Left lobe of liver (tissue), 2 donors: ENCODE results near the gene RASA3. TPM values are rescaled to one million over a fixed set of nuclear protein-coding genes. Genes with fewer than 3 reads are reported as not detected.
"Not testable (repeated sequence)": the region's sequence is repeated elsewhere in the genome, so short reads cannot be mapped to it uniquely, and the experiment has no call there.

Source experiments
- ATAC-seq: fragments of 200-7000 bp; cut with Tn5 transposase; one replicate; pipeline ENCODE4 v1.9.1; 2020; ENCODE audit warnings: mild to moderate bottlenecking, moderate library complexity
- DNase-seq: peaks from one replicate; pipeline ENCODE4 v3.0.0-alpha.2; 2020; ENCODE audit warnings: low spot score
- total RNA-seq: library from RNA; stranded (reverse); gene quantifications from one replicate; pipeline ENCODE4 v1.2.1, GENCODE V29; 2021
- donor health status: DM: no; HTN: no; CAD: no; lungs with moderate emphysema.
- donor health status: DM: no; HTN: yes; CAD: no.

RASA3 gene
- total RNA-seq, 1 donor from 2014 or later = 4.5 TPM

DNA sequence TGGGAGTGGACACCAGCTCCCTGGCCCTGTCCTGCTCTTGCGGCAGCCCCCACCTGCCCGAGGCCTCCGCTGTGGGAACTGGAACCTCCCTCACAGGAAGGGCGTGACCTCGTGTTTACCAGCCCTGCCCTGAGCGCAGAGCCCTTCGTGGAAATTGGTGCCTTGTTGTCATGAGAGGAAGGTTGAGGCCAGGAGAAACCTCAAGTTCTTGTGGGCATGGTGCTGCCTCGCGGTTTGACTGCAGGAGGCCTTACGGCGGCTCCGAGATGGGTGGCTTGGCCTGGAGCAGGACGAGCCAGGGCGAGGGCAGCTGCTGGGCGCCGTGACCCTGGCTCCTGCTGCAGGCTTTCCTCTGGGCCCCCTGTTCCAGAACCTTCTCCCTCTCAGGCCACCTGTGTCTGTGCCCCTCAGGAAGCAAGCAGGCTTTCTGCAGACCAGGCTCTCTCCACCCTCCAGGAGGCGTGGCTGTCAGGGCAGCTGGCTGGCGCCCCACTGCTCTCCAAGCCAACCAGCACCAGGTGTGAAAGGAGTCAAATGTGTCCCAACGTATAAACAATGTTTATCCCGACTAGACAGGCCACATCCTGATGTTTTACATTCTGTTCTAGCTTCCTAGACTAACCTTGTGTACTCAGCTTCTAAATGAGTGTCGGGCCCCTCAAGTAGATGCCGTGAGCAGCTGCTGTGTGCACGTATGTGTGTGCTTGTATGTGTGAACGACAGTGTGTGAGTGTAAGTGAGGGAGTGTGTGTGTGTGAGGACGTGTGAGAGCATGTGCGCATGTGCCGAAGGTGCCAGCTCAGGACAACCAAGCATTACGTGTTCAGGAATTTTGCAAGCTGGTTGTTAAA is 10.4 kb upstream of the RASA3 start:
- ATAC-seq = peak; percentile 42

DNA sequence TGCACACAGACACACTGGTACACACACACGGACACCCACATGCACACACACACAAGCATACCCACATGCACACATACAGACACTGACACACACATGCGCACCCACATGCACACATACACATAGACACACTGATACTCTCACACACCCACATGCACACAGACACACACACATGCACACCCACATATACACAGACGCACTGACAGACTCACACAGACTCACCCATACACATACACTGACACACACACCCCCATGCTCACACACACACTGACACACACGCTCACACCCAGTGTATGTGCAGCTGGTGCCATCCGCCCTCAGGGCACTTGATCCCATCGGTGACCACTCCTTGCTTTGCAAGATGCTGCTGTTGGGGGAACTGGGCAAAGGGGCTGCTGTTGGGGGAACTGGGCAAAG is 9.7 kb upstream of the RASA3 start:
- ATAC-seq = no peak
- no peak for DNase-seq

More for the DNA sequence above, 10.4 kb upstream of the RASA3 start:
- no peak for DNase-seq

DNA sequence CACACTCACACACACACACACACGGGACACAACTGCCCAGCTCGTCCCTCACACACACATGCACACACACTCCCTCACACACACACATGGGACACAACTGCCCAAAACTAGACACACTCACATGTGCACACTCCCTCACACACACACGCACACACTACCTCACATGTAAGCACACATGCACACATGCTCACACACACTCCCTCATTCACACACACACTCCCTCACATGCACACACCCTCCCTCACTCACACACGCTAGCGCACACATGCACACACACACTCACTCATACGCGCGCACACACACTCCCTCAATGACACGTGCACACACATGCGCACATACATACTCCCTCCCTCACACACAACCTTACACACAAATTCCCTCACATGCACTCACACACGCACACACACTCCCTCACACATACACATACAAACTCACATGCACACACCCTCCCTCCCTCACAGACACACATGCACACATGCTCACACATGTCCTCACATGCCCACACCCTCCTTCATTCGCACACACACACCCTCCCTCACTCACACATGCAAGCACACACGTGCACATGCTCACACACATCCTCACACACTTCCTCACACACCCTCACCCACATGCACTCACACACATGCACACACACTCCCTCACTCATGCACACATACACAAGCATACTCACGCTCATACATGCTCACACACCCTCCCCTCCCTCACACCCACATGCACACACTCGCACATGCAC is 9.0 kb upstream of the RASA3 start:
- ATAC-seq (no peak), DNase-seq (no peak)

DNA sequence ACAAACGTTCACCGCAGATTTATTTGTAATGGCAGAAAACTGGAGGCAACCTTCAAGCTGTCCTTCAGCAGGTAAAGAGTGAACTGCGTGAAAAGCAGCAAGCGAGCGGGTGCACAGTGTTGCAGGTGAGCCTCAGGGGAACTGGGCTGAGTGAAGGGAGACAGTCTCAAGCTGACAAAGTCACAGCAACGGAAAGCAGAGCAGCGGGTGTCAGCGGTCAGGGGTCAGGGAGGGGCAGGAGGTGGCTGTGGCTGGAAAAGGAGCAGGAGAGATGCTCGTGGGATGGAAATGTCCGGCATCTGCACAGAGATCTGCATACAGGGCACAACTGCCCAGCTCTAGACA is 8.5 kb upstream of the RASA3 start:
- no peak for ATAC-seq
- DNase-seq = no peak

DNA sequence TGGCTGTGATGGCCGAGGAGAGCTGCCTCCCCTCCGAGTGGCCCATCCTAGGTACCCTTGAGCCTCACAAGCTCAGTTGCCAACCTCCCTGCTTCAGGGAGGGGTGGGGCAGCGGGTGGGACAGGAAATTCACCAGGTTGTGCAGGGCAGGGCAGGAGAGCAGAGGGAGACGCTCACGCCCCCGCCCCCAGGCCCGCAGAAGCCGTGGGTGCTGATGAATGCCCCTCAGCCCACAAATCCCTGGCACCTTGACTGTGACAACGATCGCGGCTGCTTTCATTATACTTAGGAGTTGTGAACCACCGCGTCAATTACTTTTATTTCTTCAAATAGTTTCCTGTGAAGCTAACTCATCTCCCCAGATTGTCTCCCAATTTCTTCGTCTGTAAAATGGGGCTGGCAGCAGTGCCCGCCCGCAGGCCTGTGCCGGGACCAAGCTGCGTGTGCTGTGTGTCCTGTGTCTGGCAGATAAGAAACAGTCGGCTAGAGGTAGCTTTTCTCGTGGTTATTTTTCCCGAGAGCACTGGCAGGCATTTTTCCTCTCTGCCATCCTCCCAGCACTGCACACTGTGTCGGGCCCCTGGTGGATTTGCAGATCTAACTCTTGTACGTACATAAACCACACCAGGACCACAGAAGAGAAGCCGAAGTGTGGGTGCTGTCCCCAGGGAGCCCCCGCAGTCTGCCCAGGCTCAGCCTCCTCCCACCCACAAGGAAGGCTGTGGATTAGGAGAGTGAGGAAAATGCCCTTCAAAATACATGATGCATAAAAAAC is 7.9 kb upstream of the RASA3 start:
- no peak for ATAC-seq
- no peak for DNase-seq

DNA sequence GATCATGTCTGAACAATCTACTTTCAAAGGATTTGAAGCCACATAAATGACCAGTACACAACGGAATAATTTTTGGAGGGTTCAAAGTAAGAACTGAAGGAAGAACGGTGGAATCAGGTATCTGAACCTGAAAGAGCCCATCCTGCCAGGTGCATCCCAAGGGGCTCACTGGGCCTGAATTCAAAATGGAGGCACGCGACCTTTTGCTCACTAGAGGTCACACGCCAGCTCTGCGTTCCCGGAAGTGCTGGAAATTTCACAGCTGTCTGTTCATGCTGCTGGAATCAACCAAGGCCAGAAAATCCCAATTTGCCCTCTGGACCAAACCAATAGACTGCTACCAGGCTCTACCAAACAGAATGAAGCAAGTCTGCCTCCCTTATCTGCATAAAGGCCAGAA is 4.2 kb upstream of the RASA3 start:
- ATAC-seq (no peak), DNase-seq (no peak)

DNA sequence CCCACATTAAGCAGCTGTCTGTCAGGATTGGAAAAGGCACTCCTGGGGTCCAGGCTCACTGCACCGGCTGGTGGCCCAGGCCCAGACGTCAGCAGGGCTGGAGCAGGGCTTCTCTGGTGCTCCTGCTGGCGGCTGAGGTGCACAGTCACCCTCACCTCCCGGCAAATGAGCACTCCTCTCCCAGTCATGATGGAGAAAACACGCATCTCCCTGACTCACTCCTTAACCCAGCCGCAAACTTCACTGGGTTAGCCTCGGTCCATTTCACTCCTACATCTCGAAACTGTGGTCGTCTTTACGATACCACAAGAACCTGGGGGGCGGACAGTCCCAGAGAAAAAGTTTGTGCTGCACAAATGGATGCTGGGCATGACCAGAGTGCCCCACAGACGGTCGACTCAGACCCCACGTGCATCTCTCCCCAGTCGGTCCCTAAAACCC is 3.3 kb upstream of the RASA3 start:
- no peak for DNase-seq
- ATAC-seq = no peak

DNA sequence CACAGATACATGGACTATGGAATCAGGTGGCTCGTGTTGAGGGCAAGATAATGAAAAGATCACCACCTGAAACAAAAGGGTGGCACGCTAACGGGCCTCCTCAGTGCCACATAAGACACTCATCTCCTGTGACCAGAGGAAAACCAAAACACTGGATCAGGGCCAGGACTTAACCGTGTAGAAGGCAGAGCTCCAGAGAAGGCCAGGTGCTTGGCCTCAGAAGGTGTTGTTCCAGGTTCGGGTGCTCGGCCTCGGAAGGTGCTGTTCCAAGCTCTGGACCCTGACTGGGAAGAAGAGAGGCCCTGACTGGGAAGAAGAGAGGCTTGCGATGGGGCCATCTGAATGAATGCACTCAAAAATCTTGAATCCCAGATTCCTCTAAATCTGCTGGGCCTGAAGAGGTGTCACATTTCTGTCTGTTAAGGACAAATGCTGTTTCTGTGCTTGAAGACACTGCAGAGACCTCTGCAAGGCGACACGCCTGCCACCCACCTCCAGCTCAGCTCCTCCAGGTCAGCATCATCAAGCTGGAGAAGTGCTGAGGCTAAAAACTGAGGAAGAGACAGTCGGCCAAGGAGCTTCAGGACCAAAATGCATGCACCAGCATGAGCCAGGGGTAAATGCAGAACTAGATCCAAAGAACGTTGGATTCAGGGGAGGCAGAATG is 2.7 kb upstream of the RASA3 start:
- DNase-seq (no peak), ATAC-seq (no peak)

DNA sequence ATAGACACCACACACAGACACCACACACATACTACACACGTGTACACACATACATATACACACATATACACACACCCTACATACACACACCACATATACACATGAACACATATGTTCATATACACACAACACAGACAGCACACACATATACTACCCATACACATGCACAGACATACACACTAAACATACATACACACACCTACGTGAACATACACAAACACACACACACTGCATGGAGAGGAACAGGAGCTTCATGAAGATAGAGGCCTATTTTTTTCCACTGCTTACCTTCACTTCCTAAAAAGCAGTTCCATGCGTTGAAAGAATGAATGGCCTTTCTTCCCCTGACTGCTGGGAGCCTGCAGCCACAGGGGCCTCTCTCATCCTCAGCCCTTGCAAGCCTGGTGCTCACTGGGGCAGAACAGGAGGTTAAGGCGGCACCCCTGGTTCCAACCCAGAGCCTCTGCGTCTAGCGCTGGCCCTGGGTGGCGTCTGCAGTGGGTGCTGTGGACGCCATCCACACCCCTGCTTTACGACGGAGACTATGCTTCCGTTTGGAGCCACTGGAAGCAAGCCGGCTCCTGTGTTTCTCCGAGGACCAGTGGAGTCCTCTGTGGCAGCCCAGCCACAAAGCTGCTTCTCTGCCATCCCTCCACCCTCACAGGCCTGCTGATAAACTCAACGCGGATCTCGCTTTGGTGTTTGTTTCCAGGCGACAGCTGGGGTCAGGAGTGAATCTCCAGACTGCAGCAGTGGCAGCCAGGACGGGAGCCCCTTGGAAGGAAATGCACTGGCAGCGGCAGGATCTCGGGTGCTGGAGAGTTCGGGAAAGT is 1.9 kb upstream of the RASA3 start:
- ATAC-seq = no peak

DNA sequence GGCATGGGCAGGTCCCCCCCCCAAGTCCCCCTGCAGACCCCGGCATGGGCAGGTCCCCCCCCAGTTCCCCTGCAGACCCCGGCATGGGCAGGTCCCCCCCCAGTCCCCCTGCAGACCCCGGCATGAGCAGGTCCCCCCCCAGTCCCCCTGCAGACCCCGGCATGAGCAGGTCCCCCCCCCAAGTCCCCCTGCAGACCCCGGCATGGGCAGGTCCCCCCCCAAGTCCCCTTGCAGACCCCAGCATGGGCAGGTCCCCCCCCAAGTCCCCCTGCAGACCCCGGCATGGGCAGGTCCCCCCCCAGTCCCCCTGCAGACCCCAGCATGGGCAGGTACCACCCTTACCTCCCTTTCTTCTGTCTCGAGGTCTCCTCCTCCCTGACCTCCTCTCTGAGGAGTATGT is 1.1 kb upstream of the RASA3 start:
- ATAC-seq, DNase-seq: not testable (repeated sequence)

More for the DNA sequence above, 1.9 kb upstream of the RASA3 start:
- DNase-seq = no peak

DNA sequence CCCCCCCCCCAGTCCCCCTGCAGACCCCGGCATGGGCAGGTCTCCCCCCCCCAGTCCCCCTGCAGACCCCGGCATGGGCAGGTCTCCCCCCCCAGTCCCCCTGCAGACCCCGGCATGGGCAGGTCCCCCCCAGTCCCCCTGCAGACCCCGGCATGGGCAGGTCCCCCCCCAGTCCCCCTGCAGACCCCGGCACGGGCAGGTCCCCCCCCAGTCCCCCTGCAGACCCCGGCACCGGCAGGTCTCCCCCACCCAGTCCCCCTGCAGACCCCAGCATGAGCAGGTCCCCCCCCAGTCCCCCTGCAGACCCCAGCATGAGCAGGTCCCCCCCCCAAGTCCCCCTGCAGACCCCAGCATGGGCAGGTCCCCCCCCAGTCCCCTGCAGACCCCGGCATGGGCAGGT is 703 bp upstream of the RASA3 start:
- DNase-seq = not testable (repeated sequence)

DNA sequence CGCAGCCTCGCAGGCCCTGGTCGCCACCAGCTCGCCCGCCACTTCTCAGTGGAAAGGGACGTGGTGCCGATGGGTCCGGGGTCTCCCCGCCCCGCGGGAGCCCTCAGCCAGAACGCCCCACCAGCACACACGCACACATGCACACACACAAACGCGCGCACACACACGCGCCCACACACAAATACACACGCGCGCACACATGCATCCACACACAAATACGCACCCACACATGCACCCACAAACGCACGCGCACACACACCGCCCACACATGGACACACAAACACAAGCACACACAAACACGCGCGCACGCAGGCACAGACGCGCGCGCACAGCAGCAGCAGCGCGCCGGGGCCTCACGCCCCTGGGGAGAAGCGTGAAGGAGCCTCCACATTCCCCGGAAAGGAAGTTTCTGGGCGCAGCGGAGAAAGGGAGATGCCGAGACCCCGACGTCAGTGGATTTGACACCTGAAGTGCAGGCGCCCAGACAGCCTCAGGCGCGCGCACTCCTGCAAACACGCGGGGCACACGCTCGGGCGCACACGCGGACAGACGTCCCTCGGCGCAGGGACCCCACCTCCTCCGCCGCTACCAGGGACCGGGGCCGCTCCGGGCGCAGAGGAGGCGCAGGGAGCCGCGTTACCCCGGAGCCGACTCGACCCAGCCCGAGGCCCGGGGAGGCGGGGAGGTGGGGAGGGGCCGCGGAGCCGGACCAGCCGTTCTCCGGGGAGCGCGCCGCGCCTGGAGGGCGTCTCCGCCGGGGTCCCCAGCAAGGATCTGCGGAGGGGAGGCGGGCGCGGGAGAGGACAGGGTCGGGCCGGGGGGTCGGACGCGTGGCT is 622 bp downstream of the RASA3 start:
- DNase-seq (no peak), ATAC-seq (peak; percentile 21)

More for the DNA sequence above, 703 bp upstream of the RASA3 start:
- not testable (repeated sequence) for ATAC-seq

DNA sequence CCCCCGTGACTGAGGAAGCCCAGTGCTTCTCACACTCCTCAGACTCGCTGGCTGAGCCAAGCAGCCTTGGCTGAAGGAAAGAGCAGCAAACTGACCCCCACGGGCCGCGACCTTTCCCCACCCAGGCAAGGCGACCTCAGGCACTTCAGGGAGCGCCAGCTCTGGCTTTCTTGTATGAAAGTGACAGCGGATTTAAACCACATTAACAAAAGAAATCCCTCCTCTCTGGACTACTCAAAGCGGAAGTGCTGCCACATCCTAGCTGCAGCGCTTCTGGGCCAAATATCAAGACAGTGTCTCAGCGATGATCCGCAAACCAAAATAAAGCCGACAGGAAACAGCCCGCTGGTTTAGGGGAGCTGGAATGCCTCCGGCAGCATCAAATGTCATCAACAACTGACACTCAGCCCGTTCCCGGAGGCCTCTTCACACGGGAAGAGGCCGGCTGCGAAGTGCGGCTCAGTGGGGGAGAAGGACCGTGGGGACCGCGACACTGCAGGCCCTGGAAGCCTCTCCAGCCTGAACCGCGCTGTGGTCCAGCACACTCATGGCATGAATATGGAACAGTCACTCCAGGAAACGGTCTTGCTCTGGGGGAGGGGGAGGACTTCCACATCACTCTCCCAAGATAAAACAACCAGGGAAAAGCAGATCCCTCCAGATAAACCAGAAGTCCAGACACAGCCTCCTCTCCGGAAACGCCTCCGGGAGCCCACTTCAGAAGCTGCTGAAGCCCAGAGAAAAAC is 1.4 kb downstream of the RASA3 start:
- DNase-seq (no peak), ATAC-seq (no peak)

DNA sequence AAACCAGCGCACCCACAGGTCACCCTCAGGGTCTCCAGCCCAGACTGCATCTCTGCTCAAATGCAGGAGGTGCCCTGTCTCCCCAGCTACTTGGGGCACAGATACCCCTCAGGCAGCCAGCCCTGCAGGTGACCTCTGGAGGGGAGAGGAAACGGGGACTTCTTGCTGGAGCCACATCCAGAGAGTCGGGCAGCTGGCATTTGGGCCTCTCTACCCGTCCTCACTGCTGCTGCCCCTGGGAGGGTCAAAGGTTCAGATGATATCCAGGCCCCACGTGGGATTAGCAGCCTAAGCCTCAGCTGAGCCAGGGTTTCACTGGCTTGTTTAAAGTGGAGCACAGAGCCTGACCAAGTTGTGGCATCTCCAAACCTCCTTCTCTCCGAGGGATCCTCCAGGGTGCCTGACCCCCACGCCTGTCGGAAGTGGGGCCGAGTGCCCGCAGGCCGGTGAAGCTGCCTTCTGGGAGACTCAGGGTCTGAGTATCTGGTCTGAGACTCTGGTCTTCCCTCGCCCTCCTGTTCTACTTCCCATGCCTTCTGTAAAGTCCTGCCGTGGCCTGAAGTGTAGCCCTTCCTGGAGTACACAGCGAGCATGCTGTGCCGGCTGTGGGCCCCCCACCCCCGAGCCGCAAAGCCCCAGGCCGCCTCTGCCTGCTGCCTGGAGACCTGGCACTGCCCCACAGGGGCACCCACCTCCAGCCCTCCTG is 2.1 kb downstream of the RASA3 start:
- peak; percentile 66 for ATAC-seq
- DNase-seq = peak; percentile 66

DNA sequence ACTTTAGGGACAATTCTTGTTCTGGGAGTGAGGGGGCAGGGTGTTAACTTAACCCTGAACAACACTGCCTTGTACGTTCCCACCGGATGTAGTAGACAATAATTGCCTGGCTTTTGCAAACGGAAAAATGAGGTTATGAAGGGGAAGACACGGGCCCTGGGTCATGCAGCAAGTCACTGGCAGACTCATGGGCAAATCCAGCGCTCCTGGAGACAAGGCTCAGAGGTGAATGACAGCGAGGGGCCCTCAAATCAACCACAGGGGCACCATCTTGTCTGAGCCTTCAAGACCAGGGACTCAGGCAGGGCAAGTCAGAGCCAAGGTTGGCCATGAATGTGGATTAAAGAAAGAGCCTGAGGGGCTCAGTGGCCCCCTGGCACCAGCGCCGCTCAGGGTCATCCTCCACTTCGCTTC is 2.8 kb downstream of the RASA3 start:
- ATAC-seq = no peak
- DNase-seq = no peak

DNA sequence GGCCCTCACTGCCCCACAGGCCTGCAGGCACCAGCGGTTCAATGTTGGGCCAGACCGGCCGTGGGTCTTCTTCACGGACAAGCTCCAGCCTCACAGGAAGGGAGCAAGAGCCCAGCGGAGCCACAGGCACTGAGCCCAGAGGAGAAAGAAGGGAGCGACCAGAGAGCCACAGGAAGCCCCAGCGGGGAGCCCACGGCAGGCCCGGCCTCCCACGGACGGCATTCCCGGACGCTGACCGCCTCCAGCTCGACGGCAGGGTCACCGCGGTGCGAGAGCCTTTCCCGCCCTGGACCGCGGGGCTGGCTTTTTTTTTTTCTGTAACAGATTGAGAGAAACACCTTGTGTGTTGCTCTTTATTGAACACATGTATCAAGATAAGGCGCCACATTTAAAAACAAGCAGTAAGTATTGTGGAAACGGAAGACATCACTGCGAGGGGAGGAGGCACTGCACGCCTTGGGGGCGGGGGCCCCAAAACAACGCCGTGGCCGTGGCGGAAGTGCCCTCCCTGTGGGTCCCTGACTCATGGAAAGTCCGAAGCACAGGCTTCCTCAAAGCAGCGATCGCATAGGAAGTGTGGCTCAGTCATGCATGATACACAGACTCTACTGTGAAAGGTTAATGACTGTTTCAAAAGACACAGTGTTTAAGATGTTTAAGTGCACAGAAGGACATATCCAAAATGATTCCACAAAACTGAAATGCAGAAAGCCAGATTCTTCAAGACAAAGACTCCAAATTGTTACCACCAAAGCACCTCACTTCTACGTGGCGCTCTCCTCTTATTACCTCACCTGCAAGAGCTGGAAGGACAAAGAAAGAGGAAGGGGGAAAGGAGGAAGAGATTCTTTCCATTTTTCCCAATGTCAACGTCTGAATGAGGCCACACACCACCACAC is 3.5 kb downstream of the RASA3 start:
- ATAC-seq = peak; percentile 5
- DNase-seq = no peak

DNA sequence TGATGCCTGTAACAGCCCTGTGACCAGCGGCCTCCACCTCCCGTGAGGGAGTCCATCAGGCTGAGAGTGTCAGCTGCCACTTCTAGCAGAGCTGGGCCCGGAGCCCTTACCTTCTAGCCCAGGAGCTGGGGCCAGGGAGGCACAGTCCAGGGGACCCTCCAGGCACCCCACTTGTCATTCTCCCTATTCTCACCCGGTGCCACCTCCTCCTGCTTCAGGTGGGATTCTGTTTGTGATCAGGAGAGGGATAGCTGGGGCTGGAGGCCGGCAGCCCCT is 4.1 kb downstream of the RASA3 start:
- DNase-seq = no peak
- ATAC-seq = no peak
